Measurements from ENCODE around the gene ITPK1. TPM values are rescaled to one million over a fixed set of nuclear protein-coding genes. Genes with fewer than 3 reads are reported as not detected.

Gene ITPK1
- total RNA-seq, 1 donor from 2014 or later: 32.8 TPM

DNA sequence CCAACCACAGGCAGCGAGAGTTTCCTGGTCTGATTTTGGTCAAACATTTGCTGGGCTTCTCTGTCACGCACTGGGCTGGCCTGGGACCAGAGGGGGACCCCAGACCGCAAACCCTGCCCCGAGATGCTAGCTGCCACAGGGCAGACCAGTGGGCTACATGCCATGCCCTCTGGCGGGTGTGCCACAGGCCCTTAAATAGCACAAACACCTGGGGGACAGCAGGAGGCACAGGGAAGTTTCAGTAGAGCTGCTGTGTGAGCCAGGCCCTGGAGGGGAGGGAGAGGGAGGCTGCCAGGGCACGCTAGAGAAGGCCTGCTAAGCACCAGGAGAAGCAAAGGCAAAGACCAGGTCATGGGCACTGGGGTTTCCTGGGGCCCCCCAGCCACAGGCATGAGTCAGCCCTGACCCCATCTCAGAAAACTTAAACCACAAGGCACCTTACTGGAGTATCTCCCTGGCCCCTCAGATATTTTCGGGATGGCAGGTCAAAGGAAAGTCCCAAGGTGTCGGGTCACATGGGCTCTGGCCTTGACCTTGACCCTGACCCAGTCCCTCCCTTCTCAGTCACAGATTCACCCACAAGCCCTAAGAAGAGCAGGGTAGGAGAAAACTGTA lies 29.2 kb downstream of the ITPK1 start:
- peaks cover 54% of the 10 kb centered on the region for H3K4me1 Mint-ChIP-seq (ENCODE audit: unreplicated experiment)
- H3K9me3 Mint-ChIP-seq (ENCODE audit: unreplicated experiment): no peaks in the 10 kb centered on the region
- no peak for DNase-seq (ENCODE audit: extremely low spot score, unreplicated experiment)
- no peaks in the 10 kb centered on the region for H3K27me3 Mint-ChIP-seq (ENCODE audit: unreplicated experiment)
- no peak overlapping the region for H3K4me3 Mint-ChIP-seq (ENCODE audit: unreplicated experiment)
- no peak overlapping the region for H3K27ac Mint-ChIP-seq (ENCODE audit: unreplicated experiment)
- no peaks in the 10 kb centered on the region for H3K36me3 Mint-ChIP-seq (ENCODE audit: unreplicated experiment)
- TF ChIP-seq, protein P1, sequence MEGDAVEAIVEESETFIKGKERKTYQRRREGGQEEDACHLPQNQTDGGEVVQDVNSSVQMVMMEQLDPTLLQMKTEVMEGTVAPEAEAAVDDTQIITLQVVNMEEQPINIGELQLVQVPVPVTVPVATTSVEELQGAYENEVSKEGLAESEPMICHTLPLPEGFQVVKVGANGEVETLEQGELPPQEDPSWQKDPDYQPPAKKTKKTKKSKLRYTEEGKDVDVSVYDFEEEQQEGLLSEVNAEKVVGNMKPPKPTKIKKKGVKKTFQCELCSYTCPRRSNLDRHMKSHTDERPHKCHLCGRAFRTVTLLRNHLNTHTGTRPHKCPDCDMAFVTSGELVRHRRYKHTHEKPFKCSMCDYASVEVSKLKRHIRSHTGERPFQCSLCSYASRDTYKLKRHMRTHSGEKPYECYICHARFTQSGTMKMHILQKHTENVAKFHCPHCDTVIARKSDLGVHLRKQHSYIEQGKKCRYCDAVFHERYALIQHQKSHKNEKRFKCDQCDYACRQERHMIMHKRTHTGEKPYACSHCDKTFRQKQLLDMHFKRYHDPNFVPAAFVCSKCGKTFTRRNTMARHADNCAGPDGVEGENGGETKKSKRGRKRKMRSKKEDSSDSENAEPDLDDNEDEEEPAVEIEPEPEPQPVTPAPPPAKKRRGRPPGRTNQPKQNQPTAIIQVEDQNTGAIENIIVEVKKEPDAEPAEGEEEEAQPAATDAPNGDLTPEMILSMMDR (IDR thresholded peaks at IDR 0.05): no peak

DNA sequence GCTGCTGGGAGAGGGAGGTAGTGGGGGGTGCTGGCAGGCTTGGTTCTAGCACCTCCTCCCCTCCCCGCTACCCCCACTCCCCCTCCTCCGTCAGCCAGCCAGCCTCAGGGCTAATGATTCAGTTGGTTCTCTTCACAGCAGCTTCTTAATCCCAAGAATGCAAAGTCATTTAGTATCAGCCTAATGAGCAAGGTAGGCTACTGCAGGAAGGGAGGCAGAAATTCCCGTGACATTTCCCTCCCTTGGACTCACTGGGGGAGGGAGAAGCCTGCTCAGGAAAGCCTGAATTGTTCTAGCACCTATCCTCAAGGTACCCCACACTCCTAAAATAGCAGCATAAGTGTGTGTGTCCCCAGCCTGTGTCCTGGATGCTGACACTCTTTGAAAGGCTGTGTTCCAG lies 29.8 kb downstream of the ITPK1 start:
- DNase-seq (ENCODE audit: extremely low spot score, unreplicated experiment): no peak
- Mint-ChIP-seq H3K4me1 (ENCODE audit: unreplicated experiment) (peaks cover 47% of the 10 kb centered on the region), H3K4me3 (ENCODE audit: unreplicated experiment) (no peak overlapping the region)

DNA sequence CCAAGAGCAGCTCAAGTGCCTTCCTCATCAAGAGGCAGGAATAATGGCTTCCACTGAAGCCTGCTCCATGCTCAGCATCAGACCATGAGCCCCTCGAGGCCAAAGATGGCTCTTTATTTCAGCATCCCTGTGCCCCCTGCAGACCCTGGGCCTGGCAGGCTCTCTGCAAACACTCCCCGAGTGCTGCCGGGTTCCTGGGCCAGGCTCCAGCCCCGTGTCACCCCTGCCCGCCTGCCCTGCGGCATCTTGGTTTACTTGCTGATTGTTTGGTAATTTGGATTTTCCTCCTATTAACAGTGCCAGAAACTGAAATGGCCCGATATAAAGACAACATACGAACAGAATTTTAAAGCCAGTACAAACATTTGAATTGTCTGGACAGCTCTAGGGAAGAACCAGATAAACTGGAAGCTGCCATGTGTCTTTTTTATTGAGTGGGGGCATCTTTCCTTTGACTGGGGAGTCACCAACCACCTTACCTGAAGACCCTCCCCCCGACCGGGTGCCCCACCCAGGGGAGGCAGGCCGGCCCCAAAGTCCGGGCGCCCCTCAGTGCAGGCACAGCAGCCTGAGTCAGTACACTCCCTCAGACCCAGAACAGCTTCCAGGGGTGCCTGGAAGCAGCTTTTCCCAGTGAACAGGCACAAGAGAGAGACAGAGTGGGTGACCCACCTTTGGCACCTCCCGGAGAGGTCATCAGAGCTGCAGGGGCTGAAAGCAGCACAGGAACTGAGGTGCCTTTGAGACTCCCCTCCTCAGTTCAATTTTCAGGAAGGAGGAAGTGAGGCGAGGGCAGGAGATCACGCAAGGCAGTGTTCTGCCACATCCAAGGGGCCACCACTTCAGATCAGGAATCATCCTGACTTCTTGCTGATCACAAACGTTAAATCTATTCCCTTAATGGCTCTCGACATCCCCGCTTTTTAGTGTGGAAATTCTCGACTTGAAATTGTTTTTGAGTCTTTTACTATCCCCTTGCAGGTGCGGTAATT lies 30.6 kb downstream of the ITPK1 start:
- Mint-ChIP-seq H3K4me1 (ENCODE audit: unreplicated experiment) (peaks cover 40% of the 10 kb centered on the region), H3K4me3 (ENCODE audit: unreplicated experiment) (no peak overlapping the region), H3K27me3 (ENCODE audit: unreplicated experiment) (no peaks in the 10 kb centered on the region), H3K36me3 (ENCODE audit: unreplicated experiment) (no peaks in the 10 kb centered on the region), H3K27ac (ENCODE audit: unreplicated experiment) (no peak overlapping the region), H3K9me3 (ENCODE audit: unreplicated experiment) (no peaks in the 10 kb centered on the region)
- TF ChIP-seq, protein P1 (IDR thresholded peaks at IDR 0.05): no peak
- no peak for DNase-seq (ENCODE audit: extremely low spot score, unreplicated experiment)

More for the DNA sequence above, 29.8 kb downstream of the ITPK1 start:
- TF ChIP-seq, protein P1 (IDR thresholded peaks at IDR 0.05): no peak
- Mint-ChIP-seq H3K36me3 (ENCODE audit: unreplicated experiment) (no peaks in the 10 kb centered on the region), H3K27me3 (ENCODE audit: unreplicated experiment) (no peaks in the 10 kb centered on the region), H3K9me3 (ENCODE audit: unreplicated experiment) (no peaks in the 10 kb centered on the region), H3K27ac (ENCODE audit: unreplicated experiment) (no peak overlapping the region)

DNA sequence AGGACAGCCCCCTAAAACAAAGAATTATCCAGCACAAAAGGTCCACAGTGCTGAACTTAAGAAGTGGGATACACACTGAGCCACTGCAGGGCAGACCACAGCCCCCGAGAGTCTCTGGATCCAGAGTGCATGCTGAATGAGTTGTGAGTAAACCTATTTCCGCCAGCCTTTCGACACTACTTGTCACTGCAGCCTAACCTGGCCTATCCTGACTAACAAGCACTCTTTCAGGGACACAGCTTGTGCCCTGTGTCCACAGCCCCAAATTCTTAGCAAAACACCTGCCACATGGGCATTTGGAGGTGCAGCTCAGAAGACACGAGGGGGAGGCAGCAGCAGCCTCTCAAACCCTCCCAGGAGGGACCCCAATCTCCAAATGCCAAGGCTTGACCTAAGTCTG lies 31.3 kb downstream of the ITPK1 start:
- H3K36me3 Mint-ChIP-seq (ENCODE audit: unreplicated experiment): no peaks in the 10 kb centered on the region
- H3K4me3 Mint-ChIP-seq (ENCODE audit: unreplicated experiment): no peak overlapping the region
- TF ChIP-seq, protein P1 (IDR thresholded peaks at IDR 0.05): no peak
- no peak overlapping the region for H3K27ac Mint-ChIP-seq (ENCODE audit: unreplicated experiment)
- H3K4me1 Mint-ChIP-seq (ENCODE audit: unreplicated experiment): peaks cover 35% of the 10 kb centered on the region
- no peak for DNase-seq (ENCODE audit: extremely low spot score, unreplicated experiment)
- no peaks in the 10 kb centered on the region for H3K27me3 Mint-ChIP-seq (ENCODE audit: unreplicated experiment)
- H3K9me3 Mint-ChIP-seq (ENCODE audit: unreplicated experiment): no peaks in the 10 kb centered on the region

DNA sequence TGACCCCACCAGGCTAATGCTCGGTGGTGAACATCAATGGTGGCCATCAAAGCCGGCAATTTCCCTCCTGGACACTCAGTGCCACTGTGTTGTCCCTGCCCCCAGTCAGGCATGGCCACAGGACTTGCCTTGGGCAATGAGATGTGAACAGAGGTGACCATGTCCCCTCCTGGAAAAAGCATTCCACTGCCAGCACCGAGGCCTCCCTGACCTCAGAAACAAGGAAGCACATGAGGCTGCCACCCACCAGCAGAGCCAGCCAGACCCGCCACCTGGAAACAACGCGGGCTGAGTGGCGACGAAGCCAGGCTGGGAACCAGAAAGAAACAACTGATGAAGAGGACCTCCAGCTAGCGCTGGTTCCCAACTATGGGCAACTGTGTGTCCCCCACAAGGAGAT lies 31.8 kb downstream of the ITPK1 start:
- TF ChIP-seq, protein P1 (IDR thresholded peaks at IDR 0.05): no peak
- Mint-ChIP-seq H3K27me3 (ENCODE audit: unreplicated experiment) (no peaks in the 10 kb centered on the region), H3K9me3 (ENCODE audit: unreplicated experiment) (no peaks in the 10 kb centered on the region), H3K4me1 (ENCODE audit: unreplicated experiment) (peaks cover 36% of the 10 kb centered on the region), H3K27ac (ENCODE audit: unreplicated experiment) (no peak overlapping the region), H3K4me3 (ENCODE audit: unreplicated experiment) (no peak overlapping the region), H3K36me3 (ENCODE audit: unreplicated experiment) (no peaks in the 10 kb centered on the region)
- no peak for DNase-seq (ENCODE audit: extremely low spot score, unreplicated experiment)
